ENCODE measurements around the gene TNNC2. TPM values are rescaled to one million over a fixed set of nuclear protein-coding genes. Genes with fewer than 3 reads are reported as not detected.

The TNNC2 gene
- total and polyA plus RNA-seq, 9 donors, result 1.5 to 3.7 (median 3.4) TPM; not detected in 1

GRCh38 chr20:45788351-45788750, 38.8 kb downstream of the TNNC2 start:
- 60 to 70% (median 69%) methylated on average over 3 of the region's 3 CpGs for WGBS, 3 donors
- Histone ChIP-seq H3K36me3 (no peaks in the 10 kb centered on the region), H3K9me3 (no peaks in the 10 kb centered on the region), H3K27me3 (no peaks in the 10 kb centered on the region), H3K27ac (no peak overlapping the region), H3K4me1 (ENCODE audit: insufficient read depth) (peaks cover 7% of the 10 kb centered on the region), H3K4me3 (no peak overlapping the region)
- DNase-seq, result no peak
- intact Hi-C loops (cut with DNase I), result no loop called here
- TF ChIP-seq EP300 (IDR thresholded peaks at IDR 0.05), result no peak
- no peak for TF ChIP-seq CTCF (IDR thresholded peaks at IDR 0.05)

GRCh38 chr20:45783656-45784294, 43.3 kb downstream of the TNNC2 start:
- WGBS, 3 donors, result 63 to 80% (median 76%) methylated on average over 6 of the region's 6 CpGs
- no peak overlapping the region for H3K27ac ChIP-seq
- H3K36me3 ChIP-seq, result no peaks in the 10 kb centered on the region
- H3K27me3 ChIP-seq, result no peaks in the 10 kb centered on the region
- TF ChIP-seq POLR2A (IDR thresholded peaks at IDR 0.05), result no peak
- TF ChIP-seq CTCF (IDR thresholded peaks at IDR 0.05), result no peak
- TF ChIP-seq EP300 (IDR thresholded peaks at IDR 0.05), result no peak
- no peak overlapping the region for H3K4me3 ChIP-seq
- peaks cover 17% of the 10 kb centered on the region for H3K4me1 ChIP-seq (ENCODE audit: insufficient read depth)
- peak in 1 of 5 donors; percentile 56 for DNase-seq
- intact Hi-C loops (cut with DNase I), result no loop called here
- H3K9me3 ChIP-seq, result no peaks in the 10 kb centered on the region

- DNase-seq, result no peak
- Histone ChIP-seq H3K27ac (no peak overlapping the region), H3K27me3 (no peaks in the 10 kb centered on the region), H3K4me1 (ENCODE audit: insufficient read depth) (peaks cover 24% of the 10 kb centered on the region), H3K9me3 (no peaks in the 10 kb centered on the region), H3K4me3 (no peak overlapping the region), H3K36me3 (no peaks in the 10 kb centered on the region)
- 79 to 81% (median 80%) methylated on average over 4 of the region's 4 CpGs for WGBS, 3 donors
- intact Hi-C loops (cut with DNase I), result no loop called here
- TF ChIP-seq EP300 (IDR thresholded peaks at IDR 0.05), result no peak
- no peak for TF ChIP-seq POLR2A (IDR thresholded peaks at IDR 0.05)
- TF ChIP-seq CTCF (IDR thresholded peaks at IDR 0.05), result no peak
These were observed 44.2 kb downstream of the TNNC2 start for GRCh38 chr20:45782890-45783289.

GRCh38 chr20:45781391-45781931, 45.7 kb downstream of the TNNC2 start:
- no peak for TF ChIP-seq POLR2A (IDR thresholded peaks at IDR 0.05)
- no peak for TF ChIP-seq EP300 (IDR thresholded peaks at IDR 0.05)
- TF ChIP-seq CTCF (IDR thresholded peaks at IDR 0.05), result no peak
- H3K4me3 ChIP-seq, result no peak overlapping the region
- peaks cover 24% of the 10 kb centered on the region for H3K4me1 ChIP-seq (ENCODE audit: insufficient read depth)
- WGBS, 3 donors, result 14 to 28% (median 15%) methylated on average over 4 of the region's 4 CpGs
- intact Hi-C loops (cut with DNase I), result no loop called here
- peak overlapping the region; percentile 19 to 66 for H3K27ac ChIP-seq
- DNase-seq, result peak in 1 of 5 donors; percentile 76
- no peaks in the 10 kb centered on the region for H3K36me3 ChIP-seq
- H3K9me3 ChIP-seq, result no peaks in the 10 kb centered on the region
- H3K27me3 ChIP-seq, result no peaks in the 10 kb centered on the region
